Gastroesophageal sphincter (tissue), 4 donors: ENCODE results near the gene ARL2. TPM values are rescaled to one million over a fixed set of nuclear protein-coding genes. Genes with fewer than 3 reads are reported as not detected.

Experiments
- ATAC-seq: fragments of 150-250 bp; one replicate; pipeline ENCODE4 v1.9.1; 2016; ENCODE audit warnings: mild to moderate bottlenecking, moderate library complexity
- H3K27ac ChIP-seq, 4 donors: fragments of 200-600 bp; sonication (generic) in 3 of 4; 1 replicate in 3 of 4; 2 replicates in 1 of 4; pipeline ENCODE4 v1.5.1; 2016 to 2019
- H3K27me3 ChIP-seq: fragments of 200-600 bp; sonication (generic); one replicate; pipeline ENCODE4 v1.5.1; 2019
- H3K36me3 ChIP-seq, 2 donors: fragments of 200-600 bp; sonication (generic); one replicate each; pipeline ENCODE4 v1.5.1; 2019; ENCODE audit warnings: control low read depth in 1 of 2
- H3K4me1 ChIP-seq, 3 donors: fragments of 200-600 bp; sonication (generic); 1 replicate in 2 of 3; 2 replicates in 1 of 3; pipeline ENCODE4 v1.5.1; 2016 to 2019; ENCODE audit warnings: control low read depth in 2 of 3
- H3K4me3 ChIP-seq, 2 donors: fragments of 200-600 bp; sonication (generic); one replicate each; pipeline ENCODE4 v1.5.1; 2019; ENCODE audit warnings: mild to moderate bottlenecking in 1 of 2, moderate library complexity in 1 of 2
- H3K9me3 ChIP-seq, 3 donors: fragments of 200-600 bp; sonication (generic); one replicate each; pipeline ENCODE4 v1.5.1; 2017 to 2019; ENCODE audit warnings: control low read depth in 2 of 3
- EP300 ChIP-seq: sonication (generic); formaldehyde crosslinking; IDR thresholded peaks from one replicate; pipeline ENCODE4 v1.6.1; 2017; ENCODE audit warnings: antibody characterized with exemption, mild to moderate bottlenecking
- POLR2A ChIP-seq, 2 donors: fragments of 450-650 bp; IDR thresholded peaks; one replicate each; pipeline ENCODE4 v1.6.1; 2017; ENCODE audit warnings: antibody characterized with exemption in 2 of 2, mild to moderate bottlenecking in 2 of 2, moderate library complexity in 1 of 2
- POLR2AphosphoS5 ChIP-seq: sonication (generic); formaldehyde crosslinking; IDR thresholded peaks from one replicate; pipeline ENCODE4 v1.6.1; 2017; ENCODE audit warnings: antibody characterized with exemption
- WGBS, 2 donors: methylation state at CpG; one replicate each; pipeline ENCODE4 v1.1.5; 2018; ENCODE audit warnings: low coverage in 1 of 2; 5-methylcytosine and 5-hydroxymethylcytosine counted together
- small RNA-seq, 4 donors: library from RNA; depleted of rRNA; stranded (forward); fragments of <200 nt; gene quantifications; one replicate each; pipeline ENCODE3, GENCODE V24; 2016
- total RNA-seq, 4 donors: library from RNA; depleted of rRNA; stranded (reverse); fragments of >200 nt; gene quantifications; one replicate each; pipeline ENCODE4 v1.1.0, GENCODE V29; 2016
- TF ChIP-seq, protein P1 (sequence below), 4 experiments: fragments of 200-600 bp in 2 of 4; fragments of 450-650 bp in 2 of 4; sonication (generic) in 1 of 4; IDR thresholded peaks; one replicate each; pipeline ENCODE4 v1.5.1; 2017 to 2019; ENCODE audit warnings: antibody characterized with exemption in 4 of 4, mild to moderate bottlenecking in 2 of 4, moderate library complexity in 2 of 4

The ARL2 gene
- total RNA-seq, 4 donors from 2014 or later, result 158 to 220 (median 179) TPM

DNA sequence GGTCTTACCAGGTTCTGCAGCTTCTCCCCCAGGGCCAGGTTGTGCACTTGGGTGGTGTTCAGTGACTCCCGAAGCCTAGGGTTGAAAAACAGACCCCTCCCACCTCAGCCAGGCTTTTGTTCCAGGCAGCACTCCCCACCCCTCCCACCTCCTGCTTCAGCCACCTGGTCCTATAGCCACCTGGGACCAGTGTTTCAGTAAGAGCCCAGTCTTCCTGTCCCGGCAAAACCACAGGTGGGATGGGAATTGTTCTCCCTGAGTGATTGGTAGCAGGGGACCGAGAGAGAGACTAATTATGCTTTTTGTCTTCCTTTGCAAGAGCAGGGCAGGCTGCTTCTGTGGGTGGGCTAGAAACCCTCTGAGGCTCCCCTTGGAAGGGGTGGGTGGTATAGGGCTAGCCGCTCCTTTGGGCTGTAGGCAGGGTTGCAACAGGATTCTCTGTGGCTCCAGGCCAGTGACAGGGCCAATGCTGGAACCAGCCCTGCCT, 52.9 kb downstream of the ARL2 start:
- WGBS, 2 donors, result 17% methylated on average over 1 of the region's 4 CpGs; no CpG with 5 or more reads in 1 of the 2 donors
- ATAC-seq, result no peak
- H3K4me1 ChIP-seq, result no peaks in the 10 kb centered on the region
- H3K36me3 ChIP-seq, result no peaks in the 10 kb centered on the region
- no peaks in the 10 kb centered on the region for H3K9me3 ChIP-seq
- TF ChIP-seq EP300 (no peak), POLR2AphosphoS5 (no peak), POLR2A (IDR thresholded peaks at IDR 0.05) (no peak)
- TF ChIP-seq, protein P1, sequence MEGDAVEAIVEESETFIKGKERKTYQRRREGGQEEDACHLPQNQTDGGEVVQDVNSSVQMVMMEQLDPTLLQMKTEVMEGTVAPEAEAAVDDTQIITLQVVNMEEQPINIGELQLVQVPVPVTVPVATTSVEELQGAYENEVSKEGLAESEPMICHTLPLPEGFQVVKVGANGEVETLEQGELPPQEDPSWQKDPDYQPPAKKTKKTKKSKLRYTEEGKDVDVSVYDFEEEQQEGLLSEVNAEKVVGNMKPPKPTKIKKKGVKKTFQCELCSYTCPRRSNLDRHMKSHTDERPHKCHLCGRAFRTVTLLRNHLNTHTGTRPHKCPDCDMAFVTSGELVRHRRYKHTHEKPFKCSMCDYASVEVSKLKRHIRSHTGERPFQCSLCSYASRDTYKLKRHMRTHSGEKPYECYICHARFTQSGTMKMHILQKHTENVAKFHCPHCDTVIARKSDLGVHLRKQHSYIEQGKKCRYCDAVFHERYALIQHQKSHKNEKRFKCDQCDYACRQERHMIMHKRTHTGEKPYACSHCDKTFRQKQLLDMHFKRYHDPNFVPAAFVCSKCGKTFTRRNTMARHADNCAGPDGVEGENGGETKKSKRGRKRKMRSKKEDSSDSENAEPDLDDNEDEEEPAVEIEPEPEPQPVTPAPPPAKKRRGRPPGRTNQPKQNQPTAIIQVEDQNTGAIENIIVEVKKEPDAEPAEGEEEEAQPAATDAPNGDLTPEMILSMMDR (IDR thresholded peaks at IDR 0.05), result no peak
- H3K27ac ChIP-seq, result no peak overlapping the region
- no peaks in the 10 kb centered on the region for H3K27me3 ChIP-seq
- H3K4me3 ChIP-seq, result no peak overlapping the region

DNA sequence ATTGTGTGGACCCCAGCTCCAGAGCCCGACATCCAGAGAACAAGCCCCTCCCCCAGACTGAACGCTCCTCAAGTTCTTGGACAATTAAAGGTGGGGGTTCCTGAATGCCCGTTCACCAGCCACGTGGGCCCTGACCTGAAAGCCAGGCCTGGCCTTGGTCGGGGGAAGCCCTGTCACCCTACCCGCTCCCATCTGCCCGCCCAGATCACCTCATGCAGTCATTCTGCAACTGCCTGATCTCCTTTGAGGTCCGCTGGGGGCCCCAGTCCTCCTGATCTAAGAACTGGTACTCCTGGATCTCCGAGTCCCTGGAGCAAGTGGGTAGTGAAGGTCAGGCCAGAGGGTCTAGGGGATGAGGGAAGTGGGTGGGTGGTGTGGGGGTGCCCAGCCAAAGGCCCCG, 53.5 kb downstream of the ARL2 start:
- Histone ChIP-seq H3K4me3 (no peak overlapping the region), H3K27me3 (no peaks in the 10 kb centered on the region), H3K36me3 (no peaks in the 10 kb centered on the region), H3K4me1 (no peaks in the 10 kb centered on the region), H3K27ac (no peak overlapping the region), H3K9me3 (no peaks in the 10 kb centered on the region)
- no peak for ATAC-seq
- TF ChIP-seq, protein P1 (IDR thresholded peaks at IDR 0.05), result no peak
- no peak for TF ChIP-seq EP300
- WGBS, 2 donors, result 60% methylated on average over 3 of the region's 10 CpGs; no CpG with 5 or more reads in 1 of the 2 donors

GRCh38 chr11:65069217-65069616, 55.3 kb downstream of the ARL2 start:
- no peak for ATAC-seq
- H3K36me3 ChIP-seq, result no peaks in the 10 kb centered on the region
- no peak overlapping the region for H3K4me3 ChIP-seq
- no peaks in the 10 kb centered on the region for H3K9me3 ChIP-seq
- 54 to 69% methylated on average over 4 to 9 of the region's 9 CpGs for WGBS, 2 donors
- no peaks in the 10 kb centered on the region for H3K4me1 ChIP-seq
- H3K27me3 ChIP-seq, result no peaks in the 10 kb centered on the region
- H3K27ac ChIP-seq, result no peak overlapping the region
- TF ChIP-seq, protein P1 (IDR thresholded peaks at IDR 0.05), result no peak
- TF ChIP-seq POLR2AphosphoS5 (no peak), POLR2A (IDR thresholded peaks at IDR 0.05) (no peak), EP300 (no peak)

Small RNAs within 50 kb of the gene (small RNA-seq; reads per million reads assigned to genes)
- gene MIR6879 (0 to 0.37 (median 0.09) reads per million in 4 donors), gene SNX15 (0 reads per million in 4 donors)

Other genes with a start within 250 kb of the ARL2 start
- gene SF1, start 235.6 kb upstream of the ARL2 start, total RNA-seq, result 100 to 1,000 TPM; 187 to 314 (median 253) TPM
- 10 to 100 TPM; 17.6 to 24.0 (median 19.6) TPM for gene MAP4K2, start 210.9 kb upstream of the ARL2 start, total RNA-seq
- gene MEN1, start 203.6 kb upstream of the ARL2 start, total RNA-seq, result 10 to 100 TPM in 2 of 4 donors, 1 to 10 TPM in 2; 7.1 to 20.9 (median 11.6) TPM
- under 1 TPM; 0.08 to 0.94 (median 0.22) TPM for gene CDC42BPG, start 169.5 kb upstream of the ARL2 start, total RNA-seq
- gene EHD1, start 135.5 kb upstream of the ARL2 start, total RNA-seq, result 100 to 1,000 TPM in 2 of 4 donors, 10 to 100 TPM in 2; 92.1 to 188 (median 101) TPM
- gene ATG2A, start 97.0 kb upstream of the ARL2 start, total RNA-seq, result 10 to 100 TPM; 18.8 to 27.2 (median 26.3) TPM
- 10 to 100 TPM; 20.3 to 41.2 (median 27.0) TPM for gene PPP2R5B, start 89.5 kb upstream of the ARL2 start, total RNA-seq
- not detected for gene GPHA2, start 78.3 kb upstream of the ARL2 start, total RNA-seq
- not detected for gene MAJIN, start 42.1 kb upstream of the ARL2 start, total RNA-seq
- 1 to 10 TPM; 1.5 to 3.4 (median 1.6) TPM for gene BATF2, start 17.2 kb upstream of the ARL2 start, total RNA-seq
- 10 to 100 TPM; 23.6 to 42.5 (median 30.1) TPM for gene SNX15, start 13.3 kb downstream of the ARL2 start, total RNA-seq
- 10 to 100 TPM in 3 of 4 donors, 1 to 10 TPM in 1; 4.7 to 13.6 (median 12.7) TPM for gene SAC3D1, start 27.1 kb downstream of the ARL2 start, total RNA-seq
- 10 to 100 TPM; 21.8 to 38.5 (median 29.0) TPM for gene NAALADL1, start 44.4 kb downstream of the ARL2 start, total RNA-seq
- 1 to 10 TPM in 2 of 4 donors, under 1 TPM in 2; 0.78 to 1.7 (median 0.99) TPM for gene CDCA5, start 69.9 kb downstream of the ARL2 start, total RNA-seq
- gene ZFPL1, start 70.1 kb downstream of the ARL2 start, total RNA-seq, result 10 to 100 TPM; 26.3 to 43.9 (median 33.3) TPM
- 100 to 1,000 TPM; 374 to 526 (median 407) TPM for gene VPS51, start 82.1 kb downstream of the ARL2 start, total RNA-seq
- gene TM7SF2, start 97.7 kb downstream of the ARL2 start, total RNA-seq, result 10 to 100 TPM in 3 of 4 donors, 1 to 10 TPM in 1; 7.1 to 25.2 (median 18.3) TPM
- 10 to 100 TPM; 13.6 to 19.1 (median 15.4) TPM for gene ZNHIT2, start 103.5 kb downstream of the ARL2 start, total RNA-seq
- gene FAU, start 108.0 kb downstream of the ARL2 start, total RNA-seq, result 100 to 1,000 TPM; 464 to 971 (median 566) TPM
- 100 to 1,000 TPM in 1 of 4 donors, 10 to 100 TPM in 3; 83.9 to 114 (median 94.1) TPM for gene MRPL49, start 108.2 kb downstream of the ARL2 start, total RNA-seq
- gene SYVN1, start 120.4 kb downstream of the ARL2 start, total RNA-seq, result 10 to 100 TPM; 19.0 to 38.7 (median 26.0) TPM
- not detected for gene SPDYC, start 156.1 kb downstream of the ARL2 start, total RNA-seq
- gene CAPN1, start 167.8 kb downstream of the ARL2 start, total RNA-seq, result 100 to 1,000 TPM; 100 to 196 (median 156) TPM
- gene POLA2, start 247.8 kb downstream of the ARL2 start, total RNA-seq, result 10 to 100 TPM in 2 of 4 donors, 1 to 10 TPM in 2; 7.7 to 18.5 (median 13.2) TPM